Body of pancreas (tissue), 4 donors: ENCODE results near the gene CST8. TPM values are rescaled to one million over a fixed set of nuclear protein-coding genes. Genes with fewer than 3 reads are reported as not detected.

Experiments used
- ATAC-seq: fragments of 150-250 bp; one replicate; pipeline ENCODE4 v1.9.1; 2016
- DNase-seq, 4 donors: peaks; one replicate each; pipeline ENCODE4 v3.0.0-alpha.2; 2019
- H3K27ac ChIP-seq, 4 donors: fragments of 200-600 bp; sonication (generic); 1 replicate in 3 of 4; 2 replicates in 1 of 4; pipeline versions ENCODE4 v1.5.1 to v1.6.1; 2016 to 2019; ENCODE audit warnings: mild to moderate bottlenecking in 1 of 4, mixed read lengths in 1 of 4, moderate library complexity in 1 of 4
- H3K27me3 ChIP-seq, 2 donors: fragments of 200-600 bp; sonication (generic); one replicate each; pipeline ENCODE4 v1.6.0; 2016; ENCODE audit warnings: mild to moderate bottlenecking in 1 of 2
- H3K36me3 ChIP-seq, 2 donors: fragments of 200-600 bp; sonication (generic); replicated peaks in 1 of 2; 2 replicates each; pipeline ENCODE4 v1.5.1; 2016; ENCODE audit warnings: low read depth in 2 of 2; ENCODE audit not compliant: insufficient read depth in 1 of 2
- H3K4me1 ChIP-seq: fragments of 200-600 bp; sonication (generic); one replicate; pipeline ENCODE4 v1.6.0; 2016
- H3K4me3 ChIP-seq, 2 donors: fragments of 200-600 bp; sonication (generic); 1 replicate in 1 of 2; 2 replicates in 1 of 2; pipeline ENCODE4 v1.5.1; 2016 to 2019
- H3K9me3 ChIP-seq, 3 donors: fragments of 200-600 bp; sonication (generic); 1 replicate in 2 of 3; 2 replicates in 1 of 3; pipeline ENCODE4 v1.5.1; 2016
- POLR2A ChIP-seq, 3 donors: fragments of 450-650 bp; IDR thresholded peaks; one replicate each; pipeline ENCODE4 v1.6.1; 2016; ENCODE audit warnings: antibody characterized with exemption in 3 of 3, mild to moderate bottlenecking in 2 of 3
- WGBS, 2 donors: methylation state at CpG; one replicate each; pipeline ENCODE4 v1.1.5; 2017; 5-methylcytosine and 5-hydroxymethylcytosine counted together
- intact Hi-C: fragments of 100-400 bp; cut with DNase I; formaldehyde crosslinking; loops from one replicate; pipeline ENCODE4 v1.15.1; 2023
- total RNA-seq, 2 donors: library from RNA; depleted of rRNA; stranded (reverse); fragments of >200 nt; gene quantifications; one replicate each; pipeline ENCODE4 v1.1.0, GENCODE V29; 2016
- TF ChIP-seq, protein P1 (sequence below), 7 experiments: fragments of 450-650 bp in 4 of 7; fragments of 200-600 bp in 3 of 7; sonication (generic) in 3 of 7; IDR thresholded peaks; one replicate each; pipeline ENCODE4 v1.5.1; 2016 to 2019; ENCODE audit warnings: antibody characterized with exemption in 7 of 7

CST8 gene
- total RNA-seq, 2 donors from 2014 or later = not detected

DNA sequence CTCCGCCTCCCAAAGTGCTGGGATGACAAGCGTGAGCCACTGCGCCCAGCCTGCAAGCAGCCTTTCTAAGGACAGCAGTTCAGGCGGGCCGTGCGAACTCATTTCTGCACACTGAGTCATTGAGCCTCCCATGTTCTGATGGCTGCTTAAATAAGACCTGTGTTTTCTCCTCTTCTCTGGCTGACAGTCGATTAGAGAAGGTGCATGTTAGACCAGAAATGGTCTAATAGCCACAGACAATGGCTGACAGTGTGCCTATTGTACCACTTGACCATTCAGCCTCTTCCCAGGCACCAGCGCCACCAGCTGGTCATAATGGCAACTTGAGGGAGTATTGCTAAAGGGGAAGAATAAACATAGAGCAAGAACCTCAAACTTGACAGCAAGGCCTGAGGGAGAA is 44.4 kb upstream of the CST8 start:
- Histone ChIP-seq H3K9me3 (no peaks in the 10 kb centered on the region), H3K27me3 (no peaks in the 10 kb centered on the region), H3K4me3 (no peak overlapping the region), H3K4me1 (no peaks in the 10 kb centered on the region), H3K36me3 (no peaks in the 10 kb centered on the region), H3K27ac (no peak overlapping the region)
- WGBS, 2 donors = 68 to 71% methylated on average over 8 of the region's 8 CpGs
- intact Hi-C loops = no loop called here
- no peak for ATAC-seq
- TF ChIP-seq, protein P1, sequence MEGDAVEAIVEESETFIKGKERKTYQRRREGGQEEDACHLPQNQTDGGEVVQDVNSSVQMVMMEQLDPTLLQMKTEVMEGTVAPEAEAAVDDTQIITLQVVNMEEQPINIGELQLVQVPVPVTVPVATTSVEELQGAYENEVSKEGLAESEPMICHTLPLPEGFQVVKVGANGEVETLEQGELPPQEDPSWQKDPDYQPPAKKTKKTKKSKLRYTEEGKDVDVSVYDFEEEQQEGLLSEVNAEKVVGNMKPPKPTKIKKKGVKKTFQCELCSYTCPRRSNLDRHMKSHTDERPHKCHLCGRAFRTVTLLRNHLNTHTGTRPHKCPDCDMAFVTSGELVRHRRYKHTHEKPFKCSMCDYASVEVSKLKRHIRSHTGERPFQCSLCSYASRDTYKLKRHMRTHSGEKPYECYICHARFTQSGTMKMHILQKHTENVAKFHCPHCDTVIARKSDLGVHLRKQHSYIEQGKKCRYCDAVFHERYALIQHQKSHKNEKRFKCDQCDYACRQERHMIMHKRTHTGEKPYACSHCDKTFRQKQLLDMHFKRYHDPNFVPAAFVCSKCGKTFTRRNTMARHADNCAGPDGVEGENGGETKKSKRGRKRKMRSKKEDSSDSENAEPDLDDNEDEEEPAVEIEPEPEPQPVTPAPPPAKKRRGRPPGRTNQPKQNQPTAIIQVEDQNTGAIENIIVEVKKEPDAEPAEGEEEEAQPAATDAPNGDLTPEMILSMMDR (IDR thresholded peaks at IDR 0.05) = peak in 6 of 7 experiments; percentile 27 to 58 (median 52)
- no peak for TF ChIP-seq POLR2A (IDR thresholded peaks at IDR 0.05)
- DNase-seq = peak; percentile 36 to 64 (median 59)

DNA sequence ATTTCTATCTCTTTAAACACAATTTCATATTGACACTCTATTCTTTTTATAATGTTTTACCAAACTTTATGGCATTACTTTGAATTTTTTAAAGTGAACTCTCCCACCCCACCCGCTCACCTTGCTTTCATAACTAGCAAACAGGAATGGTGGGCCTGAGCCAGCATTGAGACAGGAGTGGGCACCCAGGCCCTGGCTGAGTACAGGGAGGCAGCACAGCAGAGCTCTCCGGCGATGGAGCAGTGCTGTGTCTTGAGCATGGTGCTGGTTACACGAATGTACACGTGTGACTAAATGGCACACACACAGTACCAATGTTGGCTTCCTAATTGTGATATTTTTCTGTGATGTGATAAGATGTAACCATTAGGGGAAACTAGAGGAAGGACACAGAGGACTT is 42.8 kb upstream of the CST8 start:
- Histone ChIP-seq H3K36me3 (no peaks in the 10 kb centered on the region), H3K4me1 (no peaks in the 10 kb centered on the region), H3K4me3 (no peak overlapping the region), H3K27me3 (no peaks in the 10 kb centered on the region), H3K9me3 (no peaks in the 10 kb centered on the region), H3K27ac (no peak overlapping the region)
- TF ChIP-seq, protein P1 (IDR thresholded peaks at IDR 0.05) = no peak
- no peak for TF ChIP-seq POLR2A (IDR thresholded peaks at IDR 0.05)
- 75 to 82% methylated on average over 5 of the region's 5 CpGs for WGBS, 2 donors
- no peak for DNase-seq
- no peak for ATAC-seq
- intact Hi-C loops = no loop called here

DNA sequence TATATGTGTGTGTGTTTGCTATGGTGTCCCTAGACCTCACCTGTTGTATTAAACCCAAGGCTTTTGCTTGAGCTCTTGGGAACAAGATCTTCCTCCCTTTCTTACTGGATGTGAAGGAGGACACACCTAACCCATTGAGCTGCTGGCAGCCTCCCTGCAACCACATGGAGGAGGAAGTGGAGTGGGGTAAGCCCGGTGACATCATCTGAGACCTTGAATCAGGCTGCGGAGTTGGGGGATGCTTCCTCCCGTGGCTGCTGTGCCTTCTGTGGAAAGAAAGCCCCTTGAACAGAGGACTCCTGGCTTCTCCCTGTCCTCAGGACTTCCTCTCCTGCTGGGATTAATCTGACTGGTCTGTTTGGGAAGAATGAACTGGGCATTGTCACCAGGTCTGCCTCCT is 41.5 kb upstream of the CST8 start:
- 27 to 35% methylated on average over 3 of the region's 3 CpGs for whole genome bisulfite sequencing, 2 donors
- no peak for ATAC-seq
- intact Hi-C loops = no loop called here

DNA sequence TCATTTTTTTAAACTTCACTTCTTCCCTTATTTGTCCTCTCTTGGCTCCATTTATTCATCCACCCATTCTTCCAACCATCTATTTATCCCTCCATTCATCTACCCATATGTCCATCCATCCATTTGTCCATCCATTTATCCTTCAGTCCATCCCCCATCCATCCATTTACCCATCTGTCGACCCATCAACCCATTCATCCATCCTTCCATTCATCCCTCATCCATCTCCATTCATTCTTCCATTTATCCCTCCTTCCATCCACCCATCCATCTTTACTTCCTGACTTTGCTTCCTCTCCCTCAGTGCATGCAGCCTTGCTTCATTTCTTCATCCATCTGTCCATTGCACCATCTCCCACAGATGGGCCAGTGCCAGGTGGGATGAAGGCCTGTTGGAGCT is 40.0 kb upstream of the CST8 start:
- TF ChIP-seq, protein P1 (IDR thresholded peaks at IDR 0.05) = no peak
- no peak for TF ChIP-seq POLR2A (IDR thresholded peaks at IDR 0.05)
- no peaks in the 10 kb centered on the region for H3K36me3 ChIP-seq
- intact Hi-C loops = no loop called here
- H3K9me3 ChIP-seq = no peaks in the 10 kb centered on the region
- ATAC-seq (no peak), DNase-seq (no peak)
- H3K4me3 ChIP-seq = no peak overlapping the region
- 64 to 70% methylated on average over 1 of the region's 1 CpG for WGBS, 2 donors
- no peaks in the 10 kb centered on the region for H3K27me3 ChIP-seq
- H3K4me1 ChIP-seq = no peaks in the 10 kb centered on the region
- H3K27ac ChIP-seq = no peak overlapping the region

More for the DNA sequence above, 41.5 kb upstream of the CST8 start:
- no peak overlapping the region for H3K27ac ChIP-seq
- no peaks in the 10 kb centered on the region for H3K4me1 ChIP-seq
- no peaks in the 10 kb centered on the region for H3K36me3 ChIP-seq
- TF ChIP-seq POLR2A (IDR thresholded peaks at IDR 0.05) = no peak
- TF ChIP-seq, protein P1 (IDR thresholded peaks at IDR 0.05) = no peak
- H3K27me3 ChIP-seq = no peaks in the 10 kb centered on the region
- DNase-seq = no peak
- H3K9me3 ChIP-seq = no peaks in the 10 kb centered on the region
- H3K4me3 ChIP-seq = no peak overlapping the region

DNA sequence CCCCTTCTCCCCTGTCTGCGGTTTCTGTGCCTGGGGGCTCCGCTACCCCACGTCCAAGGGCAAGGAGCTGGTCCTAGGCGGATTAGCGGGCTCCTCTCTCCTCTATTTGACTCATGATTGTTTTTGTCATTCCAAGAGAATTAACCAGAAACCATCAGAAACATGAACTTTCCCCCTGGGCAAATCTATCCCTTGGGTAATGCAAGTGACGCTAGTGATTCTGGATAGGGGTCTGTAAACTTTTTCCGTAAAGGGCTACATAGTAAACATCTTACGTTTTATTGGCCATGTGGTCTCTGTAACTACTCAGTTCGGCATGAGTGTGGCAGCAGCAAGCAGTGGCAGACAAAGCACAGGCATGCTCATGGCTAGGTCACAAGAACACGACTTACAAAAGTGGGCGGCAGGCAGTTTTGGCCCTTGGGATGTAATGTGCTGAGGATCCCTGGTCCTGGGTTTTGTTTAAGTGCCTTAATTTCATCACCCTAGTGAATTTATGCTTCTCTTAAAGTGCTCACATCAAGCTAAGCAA is 38.9 kb upstream of the CST8 start:
- H3K27ac ChIP-seq = no peak overlapping the region
- no peak overlapping the region for H3K4me3 ChIP-seq
- DNase-seq (no peak), ATAC-seq (no peak)
- intact Hi-C loops = no loop called here
- H3K4me1 ChIP-seq = no peaks in the 10 kb centered on the region
- H3K36me3 ChIP-seq = no peaks in the 10 kb centered on the region
- 62 to 64% methylated on average over 11 of the region's 11 CpGs for WGBS, 2 donors
- H3K27me3 ChIP-seq = no peaks in the 10 kb centered on the region
- H3K9me3 ChIP-seq = no peaks in the 10 kb centered on the region
- TF ChIP-seq, protein P1 (IDR thresholded peaks at IDR 0.05) = no peak
- no peak for TF ChIP-seq POLR2A (IDR thresholded peaks at IDR 0.05)
